ENCODE results near the gene PLS3. TPM values are rescaled to one million over a fixed set of nuclear protein-coding genes. Genes with fewer than 3 reads are reported as not detected.

The PLS3 gene
- total and polyA plus RNA-seq, 9 donors: 60.9 to 171 (median 111) TPM

GRCh38 chrX:115687595-115687994 is 126.6 kb downstream of the PLS3 start:
- H3K27me3 ChIP-seq: no peaks in the 10 kb centered on the region
- H3K9me3 ChIP-seq: no peaks in the 10 kb centered on the region
- no peaks in the 10 kb centered on the region for H3K36me3 ChIP-seq
- 45 to 62% (median 48%) methylated on average over 4 of the region's 4 CpGs for whole genome bisulfite sequencing, 3 donors
- TF ChIP-seq CTCF (IDR thresholded peaks at IDR 0.05) (no peak), POLR2A (IDR thresholded peaks at IDR 0.05) (no peak), EP300 (IDR thresholded peaks at IDR 0.05) (no peak)
- no peak for DNase-seq
- no peaks in the 10 kb centered on the region for H3K4me1 ChIP-seq (ENCODE audit: insufficient read depth)
- intact Hi-C loops (cut with DNase I): no loop called here
- no peak overlapping the region for H3K27ac ChIP-seq
- H3K4me3 ChIP-seq: no peak overlapping the region

- no peak for DNase-seq
- H3K4me3 ChIP-seq: no peak overlapping the region
- intact Hi-C loops (cut with DNase I): no loop called here
- no peaks in the 10 kb centered on the region for H3K9me3 ChIP-seq
- TF ChIP-seq EP300 (IDR thresholded peaks at IDR 0.05) (no peak), CTCF (IDR thresholded peaks at IDR 0.05) (no peak), POLR2A (IDR thresholded peaks at IDR 0.05) (no peak)
- 22 to 25% (median 25%) methylated on average over 4 of the region's 4 CpGs for WGBS, 3 donors
- H3K4me1 ChIP-seq (ENCODE audit: insufficient read depth): no peaks in the 10 kb centered on the region
- no peaks in the 10 kb centered on the region for H3K27me3 ChIP-seq
- H3K27ac ChIP-seq: no peak overlapping the region
- no peaks in the 10 kb centered on the region for H3K36me3 ChIP-seq
Observed at GRCh38 chrX:115689931-115690330, 129.0 kb downstream of the PLS3 start.

- intact Hi-C loops (cut with DNase I): no loop called here
- 3 to 11% (median 4%) methylated on average over 4 of the region's 4 CpGs for WGBS, 3 donors
Observed at GRCh38 chrX:115690511-115691216, 129.7 kb downstream of the PLS3 start.

GRCh38 chrX:115693476-115693875 is 132.5 kb downstream of the PLS3 start:
- TF ChIP-seq EP300 (IDR thresholded peaks at IDR 0.05): no peak
- TF ChIP-seq POLR2A (IDR thresholded peaks at IDR 0.05): no peak
- TF ChIP-seq CTCF (IDR thresholded peaks at IDR 0.05): no peak
- Histone ChIP-seq H3K9me3 (no peaks in the 10 kb centered on the region), H3K4me1 (ENCODE audit: insufficient read depth) (no peaks in the 10 kb centered on the region), H3K4me3 (no peak overlapping the region), H3K36me3 (no peaks in the 10 kb centered on the region), H3K27ac (no peak overlapping the region), H3K27me3 (no peaks in the 10 kb centered on the region)
- DNase-seq: no peak
- 44 to 49% (median 44%) methylated on average over 6 of the region's 6 CpGs for WGBS, 3 donors
- intact Hi-C loops (cut with DNase I): no loop called here

More at GRCh38 chrX:115690511-115691216, 129.7 kb downstream of the PLS3 start:
- no peak overlapping the region for H3K4me3 ChIP-seq
- no peaks in the 10 kb centered on the region for H3K9me3 ChIP-seq
- no peaks in the 10 kb centered on the region for H3K27me3 ChIP-seq
- H3K4me1 ChIP-seq (ENCODE audit: insufficient read depth): no peaks in the 10 kb centered on the region
- DNase-seq: peak in 4 of 5 donors; percentile 40 to 72 (median 56)
- TF ChIP-seq EP300 (IDR thresholded peaks at IDR 0.05) (no peak), CTCF (IDR thresholded peaks at IDR 0.05) (peak; percentile 75 to 80 (median 78))
- no peak overlapping the region for H3K27ac ChIP-seq
- H3K36me3 ChIP-seq: no peaks in the 10 kb centered on the region
